NB4 (cell line): Measurements from ENCODE around the gene C4orf33.

Experiments
- DNase-seq: peaks from one replicate; pipeline ENCODE4 v3.0.0; 2010; ENCODE audit warnings: low read depth
- H3K4me3 ChIP-seq: one replicate; pipeline ENCODE4 v1.5.1; 2011; ENCODE audit warnings: mild to moderate bottlenecking, low read depth, low read length, moderate library complexity
- MYC ChIP-seq: IDR thresholded peaks from 2 replicates; pipeline ENCODE4 v1.6.1; 2011; ENCODE audit warnings: low read depth, low read length
- POLR2A ChIP-seq: IDR thresholded peaks from 2 replicates; pipeline ENCODE4 v1.6.1; 2011; ENCODE audit warnings: mild to moderate bottlenecking; ENCODE audit not compliant: insufficient read length; ENCODE audit errors: extremely low read depth
- TF ChIP-seq, protein P1 (sequence below): IDR thresholded peaks from 2 replicates; pipeline ENCODE4 v1.6.1; 2011; ENCODE audit warnings: low read depth, low read length
- TF ChIP-seq, protein P2 (sequence below): IDR thresholded peaks from one replicate; pipeline ENCODE4 v1.5.1; 2012; ENCODE audit warnings: low read depth, low read length

The C4orf33 gene

DNA sequence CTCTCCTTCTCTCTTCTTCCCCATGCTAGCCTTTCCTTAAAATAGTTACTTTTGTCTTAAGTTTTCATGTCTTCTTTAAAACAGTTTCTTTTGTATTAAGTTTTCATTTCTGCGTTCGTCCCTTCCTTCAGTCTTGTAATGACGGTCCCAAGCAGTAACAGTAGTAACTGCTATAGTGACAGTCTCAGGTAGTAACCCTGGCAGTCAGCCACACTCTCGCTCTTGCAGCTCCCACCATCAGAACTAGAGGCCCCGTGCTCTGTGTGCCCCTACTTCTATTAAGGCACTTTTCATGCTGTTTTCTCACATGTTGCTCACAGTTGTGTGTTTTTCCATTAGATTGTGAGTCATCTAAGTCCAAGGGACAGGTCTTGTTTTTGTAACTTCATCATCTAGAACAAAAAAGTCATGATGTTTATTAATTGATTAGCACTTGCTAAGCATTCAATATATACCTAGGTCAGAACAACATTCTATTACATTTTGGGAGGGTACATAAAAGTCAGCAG, 49.3 kb downstream of the C4orf33 start:
- no peak for DNase-seq
- TF ChIP-seq MYC (no peak), POLR2A (no peak)
- TF ChIP-seq, protein P1, sequence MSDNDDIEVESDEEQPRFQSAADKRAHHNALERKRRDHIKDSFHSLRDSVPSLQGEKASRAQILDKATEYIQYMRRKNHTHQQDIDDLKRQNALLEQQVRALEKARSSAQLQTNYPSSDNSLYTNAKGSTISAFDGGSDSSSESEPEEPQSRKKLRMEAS = no peak
- TF ChIP-seq, protein P2, sequence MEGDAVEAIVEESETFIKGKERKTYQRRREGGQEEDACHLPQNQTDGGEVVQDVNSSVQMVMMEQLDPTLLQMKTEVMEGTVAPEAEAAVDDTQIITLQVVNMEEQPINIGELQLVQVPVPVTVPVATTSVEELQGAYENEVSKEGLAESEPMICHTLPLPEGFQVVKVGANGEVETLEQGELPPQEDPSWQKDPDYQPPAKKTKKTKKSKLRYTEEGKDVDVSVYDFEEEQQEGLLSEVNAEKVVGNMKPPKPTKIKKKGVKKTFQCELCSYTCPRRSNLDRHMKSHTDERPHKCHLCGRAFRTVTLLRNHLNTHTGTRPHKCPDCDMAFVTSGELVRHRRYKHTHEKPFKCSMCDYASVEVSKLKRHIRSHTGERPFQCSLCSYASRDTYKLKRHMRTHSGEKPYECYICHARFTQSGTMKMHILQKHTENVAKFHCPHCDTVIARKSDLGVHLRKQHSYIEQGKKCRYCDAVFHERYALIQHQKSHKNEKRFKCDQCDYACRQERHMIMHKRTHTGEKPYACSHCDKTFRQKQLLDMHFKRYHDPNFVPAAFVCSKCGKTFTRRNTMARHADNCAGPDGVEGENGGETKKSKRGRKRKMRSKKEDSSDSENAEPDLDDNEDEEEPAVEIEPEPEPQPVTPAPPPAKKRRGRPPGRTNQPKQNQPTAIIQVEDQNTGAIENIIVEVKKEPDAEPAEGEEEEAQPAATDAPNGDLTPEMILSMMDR = no peak
- no peak overlapping the region for H3K4me3 ChIP-seq

DNA sequence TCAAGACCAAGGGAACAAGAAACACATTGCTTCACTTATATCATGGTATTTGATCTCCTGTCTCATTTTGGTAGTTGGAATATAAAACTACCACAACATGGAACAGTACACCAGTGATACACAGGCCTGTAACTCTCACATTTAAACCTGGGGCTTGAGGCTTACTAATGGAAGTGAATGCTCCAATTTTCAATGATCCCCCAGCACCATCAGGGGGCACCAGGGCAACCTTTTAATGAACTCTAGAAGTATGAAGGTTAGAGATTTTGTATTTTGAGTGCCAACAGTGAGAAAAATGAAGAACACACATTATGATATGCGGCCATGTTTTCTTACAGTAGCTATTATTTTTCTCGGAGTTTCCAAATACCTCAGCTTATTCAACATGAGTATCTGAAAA, 50.7 kb downstream of the C4orf33 start:
- no peak for TF ChIP-seq POLR2A
- TF ChIP-seq, protein P1 = no peak
- TF ChIP-seq, protein P2 = no peak
- TF ChIP-seq MYC = no peak
- H3K4me3 ChIP-seq = no peak overlapping the region
- no peak for DNase-seq

DNA sequence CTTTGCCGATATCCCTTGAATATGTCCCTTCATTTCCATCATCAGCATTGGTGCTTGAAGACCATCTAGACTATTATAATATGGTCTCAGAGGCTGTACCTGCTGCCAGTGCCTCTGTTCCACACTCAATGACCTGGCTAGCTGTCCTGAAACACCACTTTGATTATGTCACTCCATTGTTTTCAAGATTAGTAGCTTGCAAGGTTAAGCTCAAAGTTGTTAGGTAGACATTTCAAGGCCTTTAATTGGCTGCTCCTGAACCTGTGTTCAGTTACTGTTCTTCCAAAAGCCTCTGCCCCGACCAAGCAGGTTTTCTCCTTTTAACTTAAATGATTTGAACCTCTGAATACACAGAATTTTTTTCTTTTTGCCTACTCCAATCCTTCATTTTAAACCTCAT, 52.9 kb downstream of the C4orf33 start:
- no peak overlapping the region for H3K4me3 ChIP-seq
- TF ChIP-seq, protein P1 = no peak
- TF ChIP-seq POLR2A = no peak
- DNase-seq = no peak

DNA sequence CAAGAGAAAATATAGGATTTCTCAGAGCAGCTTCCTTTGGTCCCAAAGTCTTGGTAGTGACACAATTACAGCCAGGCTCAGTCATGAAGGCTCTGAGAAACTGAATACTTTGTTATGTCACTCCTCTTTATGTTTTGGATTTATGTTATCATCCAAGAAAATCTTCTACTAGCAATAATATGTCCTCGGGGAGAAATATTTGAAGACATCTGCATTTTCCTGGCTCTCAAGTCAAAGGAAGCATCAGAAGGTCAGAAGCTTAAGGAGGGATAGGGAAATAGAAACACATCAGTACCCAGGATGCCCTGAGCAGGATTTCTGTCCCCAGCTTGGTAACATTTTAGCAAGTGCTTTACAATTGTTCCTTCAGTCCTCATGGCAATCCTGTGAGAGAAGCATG, 54.0 kb downstream of the C4orf33 start:
- H3K4me3 ChIP-seq = no peak overlapping the region
- DNase-seq = no peak
- TF ChIP-seq MYC = no peak
- no peak for TF ChIP-seq POLR2A
- TF ChIP-seq, protein P2 = no peak
- TF ChIP-seq, protein P1 = no peak

DNA sequence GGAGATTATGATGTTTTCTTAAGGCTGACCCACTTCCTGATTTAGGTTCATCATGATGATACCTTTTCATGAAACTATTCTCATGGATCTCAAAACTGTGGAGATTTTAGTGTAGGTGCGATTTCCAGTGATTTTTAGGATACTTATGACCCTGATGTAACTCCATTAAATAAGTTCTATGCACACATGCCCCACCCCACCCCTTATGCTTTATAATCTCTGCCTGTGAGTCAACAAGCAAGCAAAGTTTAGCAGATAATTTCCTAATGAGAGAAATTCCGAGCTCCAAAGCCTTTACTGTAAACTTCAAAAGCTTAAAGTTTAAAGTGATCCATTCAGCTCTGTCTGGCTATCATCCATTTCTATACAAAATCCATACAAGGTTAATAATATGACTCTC, 56.4 kb downstream of the C4orf33 start:
- no peak for TF ChIP-seq MYC
- TF ChIP-seq, protein P1 = no peak
- TF ChIP-seq, protein P2 = no peak
- TF ChIP-seq POLR2A = no peak
- no peak overlapping the region for H3K4me3 ChIP-seq
- DNase-seq = no peak

DNA sequence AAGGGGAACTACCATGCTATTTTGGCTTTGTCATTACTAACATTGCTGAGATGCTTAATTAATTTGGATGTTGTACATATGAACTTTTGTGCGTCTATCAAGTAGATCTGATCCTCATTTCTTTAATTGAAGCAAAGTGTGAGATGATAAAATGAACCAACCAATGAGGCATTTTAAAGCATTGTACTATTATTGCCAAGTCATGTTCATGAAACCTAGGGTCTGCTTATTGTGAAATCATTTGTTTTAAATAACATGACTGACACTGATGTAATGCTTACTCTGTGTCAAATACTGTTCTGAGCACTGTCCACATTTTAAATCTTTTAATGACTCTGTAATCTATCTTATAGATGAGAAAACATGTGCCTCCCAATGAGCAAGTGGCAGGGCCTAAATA, 57.7 kb downstream of the C4orf33 start:
- no peak overlapping the region for H3K4me3 ChIP-seq
- TF ChIP-seq POLR2A = no peak
- no peak for TF ChIP-seq MYC
- TF ChIP-seq, protein P2 = no peak
- no peak for DNase-seq
